SH-SY5Y (cell line): ENCODE results near the gene CTTN.

Source experiments
- GATA2 ChIP-seq: IDR thresholded peaks from 2 replicates; pipeline ENCODE4 v1.6.1; 2011; ENCODE audit warnings: mild to moderate bottlenecking, low read depth, low read length
- GATA3 ChIP-seq: IDR thresholded peaks from 2 replicates; pipeline ENCODE4 v1.6.1; 2011; ENCODE audit warnings: low read depth, mild to moderate bottlenecking, low read length, moderate library complexity

DNA sequence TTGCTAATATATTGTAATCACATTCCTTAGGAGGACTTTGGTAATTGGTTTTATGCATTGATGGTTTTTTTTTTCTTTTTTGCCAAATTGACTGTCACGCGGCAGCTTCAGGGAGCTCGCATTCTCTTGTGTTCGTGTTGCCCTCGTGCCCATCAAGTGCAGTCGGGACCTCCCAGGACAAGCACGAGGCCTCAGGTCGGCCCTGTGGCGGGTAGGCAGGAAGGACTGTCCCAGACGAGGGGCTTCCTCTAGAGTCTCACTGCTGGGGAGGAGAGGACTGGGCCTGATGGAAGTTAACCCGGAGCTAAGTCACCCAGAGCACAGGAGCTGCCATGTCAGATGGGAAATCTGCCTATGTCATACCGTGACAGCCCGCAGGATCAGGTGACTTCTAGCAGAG, 37.0 kb downstream of the CTTN start:
- no peak for TF ChIP-seq GATA2
- TF ChIP-seq GATA3, result no peak
